ENCODE measurements around the gene SREBF2. TPM values are rescaled to one million over a fixed set of nuclear protein-coding genes. Genes with fewer than 3 reads are reported as not detected.

The SREBF2 gene
- total and polyA plus RNA-seq, 2 of the 8 experiments (the other 6 are each of a cell fraction or from before 2014, with no cell fraction given) = 125 to 144 TPM

DNA sequence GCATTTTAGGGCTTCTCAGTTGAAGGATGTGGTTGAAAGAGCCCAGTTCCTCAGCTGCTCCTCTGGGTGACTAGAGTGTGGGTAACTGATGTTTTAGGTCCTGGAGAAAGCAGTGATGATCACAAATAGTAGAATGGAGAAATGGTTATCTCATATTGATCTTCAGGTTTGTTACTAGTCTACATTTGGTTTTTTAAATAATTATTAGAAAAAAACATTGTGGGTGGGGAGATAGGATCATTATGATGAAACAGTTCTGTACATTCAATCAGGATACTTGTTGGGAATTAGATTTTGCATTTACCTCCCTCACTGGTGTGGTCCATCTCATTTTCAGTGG, 24.9 kb downstream of the SREBF2 start (continued):
- TF ChIP-seq, protein P1, sequence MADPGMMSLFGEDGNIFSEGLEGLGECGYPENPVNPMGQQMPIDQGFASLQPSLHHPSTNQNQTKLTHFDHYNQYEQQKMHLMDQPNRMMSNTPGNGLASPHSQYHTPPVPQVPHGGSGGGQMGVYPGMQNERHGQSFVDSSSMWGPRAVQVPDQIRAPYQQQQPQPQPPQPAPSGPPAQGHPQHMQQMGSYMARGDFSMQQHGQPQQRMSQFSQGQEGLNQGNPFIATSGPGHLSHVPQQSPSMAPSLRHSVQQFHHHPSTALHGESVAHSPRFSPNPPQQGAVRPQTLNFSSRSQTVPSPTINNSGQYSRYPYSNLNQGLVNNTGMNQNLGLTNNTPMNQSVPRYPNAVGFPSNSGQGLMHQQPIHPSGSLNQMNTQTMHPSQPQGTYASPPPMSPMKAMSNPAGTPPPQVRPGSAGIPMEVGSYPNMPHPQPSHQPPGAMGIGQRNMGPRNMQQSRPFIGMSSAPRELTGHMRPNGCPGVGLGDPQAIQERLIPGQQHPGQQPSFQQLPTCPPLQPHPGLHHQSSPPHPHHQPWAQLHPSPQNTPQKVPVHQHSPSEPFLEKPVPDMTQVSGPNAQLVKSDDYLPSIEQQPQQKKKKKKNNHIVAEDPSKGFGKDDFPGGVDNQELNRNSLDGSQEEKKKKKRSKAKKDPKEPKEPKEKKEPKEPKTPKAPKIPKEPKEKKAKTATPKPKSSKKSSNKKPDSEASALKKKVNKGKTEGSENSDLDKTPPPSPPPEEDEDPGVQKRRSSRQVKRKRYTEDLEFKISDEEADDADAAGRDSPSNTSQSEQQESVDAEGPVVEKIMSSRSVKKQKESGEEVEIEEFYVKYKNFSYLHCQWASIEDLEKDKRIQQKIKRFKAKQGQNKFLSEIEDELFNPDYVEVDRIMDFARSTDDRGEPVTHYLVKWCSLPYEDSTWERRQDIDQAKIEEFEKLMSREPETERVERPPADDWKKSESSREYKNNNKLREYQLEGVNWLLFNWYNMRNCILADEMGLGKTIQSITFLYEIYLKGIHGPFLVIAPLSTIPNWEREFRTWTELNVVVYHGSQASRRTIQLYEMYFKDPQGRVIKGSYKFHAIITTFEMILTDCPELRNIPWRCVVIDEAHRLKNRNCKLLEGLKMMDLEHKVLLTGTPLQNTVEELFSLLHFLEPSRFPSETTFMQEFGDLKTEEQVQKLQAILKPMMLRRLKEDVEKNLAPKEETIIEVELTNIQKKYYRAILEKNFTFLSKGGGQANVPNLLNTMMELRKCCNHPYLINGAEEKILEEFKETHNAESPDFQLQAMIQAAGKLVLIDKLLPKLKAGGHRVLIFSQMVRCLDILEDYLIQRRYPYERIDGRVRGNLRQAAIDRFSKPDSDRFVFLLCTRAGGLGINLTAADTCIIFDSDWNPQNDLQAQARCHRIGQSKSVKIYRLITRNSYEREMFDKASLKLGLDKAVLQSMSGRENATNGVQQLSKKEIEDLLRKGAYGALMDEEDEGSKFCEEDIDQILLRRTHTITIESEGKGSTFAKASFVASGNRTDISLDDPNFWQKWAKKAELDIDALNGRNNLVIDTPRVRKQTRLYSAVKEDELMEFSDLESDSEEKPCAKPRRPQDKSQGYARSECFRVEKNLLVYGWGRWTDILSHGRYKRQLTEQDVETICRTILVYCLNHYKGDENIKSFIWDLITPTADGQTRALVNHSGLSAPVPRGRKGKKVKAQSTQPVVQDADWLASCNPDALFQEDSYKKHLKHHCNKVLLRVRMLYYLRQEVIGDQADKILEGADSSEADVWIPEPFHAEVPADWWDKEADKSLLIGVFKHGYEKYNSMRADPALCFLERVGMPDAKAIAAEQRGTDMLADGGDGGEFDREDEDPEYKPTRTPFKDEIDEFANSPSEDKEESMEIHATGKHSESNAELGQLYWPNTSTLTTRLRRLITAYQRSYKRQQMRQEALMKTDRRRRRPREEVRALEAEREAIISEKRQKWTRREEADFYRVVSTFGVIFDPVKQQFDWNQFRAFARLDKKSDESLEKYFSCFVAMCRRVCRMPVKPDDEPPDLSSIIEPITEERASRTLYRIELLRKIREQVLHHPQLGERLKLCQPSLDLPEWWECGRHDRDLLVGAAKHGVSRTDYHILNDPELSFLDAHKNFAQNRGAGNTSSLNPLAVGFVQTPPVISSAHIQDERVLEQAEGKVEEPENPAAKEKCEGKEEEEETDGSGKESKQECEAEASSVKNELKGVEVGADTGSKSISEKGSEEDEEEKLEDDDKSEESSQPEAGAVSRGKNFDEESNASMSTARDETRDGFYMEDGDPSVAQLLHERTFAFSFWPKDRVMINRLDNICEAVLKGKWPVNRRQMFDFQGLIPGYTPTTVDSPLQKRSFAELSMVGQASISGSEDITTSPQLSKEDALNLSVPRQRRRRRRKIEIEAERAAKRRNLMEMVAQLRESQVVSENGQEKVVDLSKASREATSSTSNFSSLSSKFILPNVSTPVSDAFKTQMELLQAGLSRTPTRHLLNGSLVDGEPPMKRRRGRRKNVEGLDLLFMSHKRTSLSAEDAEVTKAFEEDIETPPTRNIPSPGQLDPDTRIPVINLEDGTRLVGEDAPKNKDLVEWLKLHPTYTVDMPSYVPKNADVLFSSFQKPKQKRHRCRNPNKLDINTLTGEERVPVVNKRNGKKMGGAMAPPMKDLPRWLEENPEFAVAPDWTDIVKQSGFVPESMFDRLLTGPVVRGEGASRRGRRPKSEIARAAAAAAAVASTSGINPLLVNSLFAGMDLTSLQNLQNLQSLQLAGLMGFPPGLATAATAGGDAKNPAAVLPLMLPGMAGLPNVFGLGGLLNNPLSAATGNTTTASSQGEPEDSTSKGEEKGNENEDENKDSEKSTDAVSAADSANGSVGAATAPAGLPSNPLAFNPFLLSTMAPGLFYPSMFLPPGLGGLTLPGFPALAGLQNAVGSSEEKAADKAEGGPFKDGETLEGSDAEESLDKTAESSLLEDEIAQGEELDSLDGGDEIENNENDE (IDR thresholded peaks at IDR 0.05; ENCODE audit: insufficient replicate concordance, low read length) = no peak

All from H1 (cell line).